ENCODE measurements around the gene U2AF2. TPM values are rescaled to one million over a fixed set of nuclear protein-coding genes. Genes with fewer than 3 reads are reported as not detected.

The U2AF2 gene
- polyA plus RNA-seq, 1 donor (not counting 4 experiments of a cell fraction or from before 2014, with no cell fraction given) = 109 TPM

GRCh38 chr19:55643887-55644176, 11.0 kb upstream of the U2AF2 start:
- Histone ChIP-seq H3K9ac (ENCODE audit: control insufficient read depth, extremely low read depth, insufficient read depth, low read length) (peak overlapping the region; percentile 88), H2AFZ (ENCODE audit: control insufficient read depth, low read length) (no peak overlapping the region), H3K4me1 (ENCODE audit: control insufficient read depth, extremely low read depth, insufficient read depth, low read length) (peaks cover 41% of the 10 kb centered on the region), H3K36me3 (ENCODE audit: control insufficient read depth in 2 of 2, extremely low read depth in 1 of 2, insufficient read depth in 2 of 2, low read length in 2 of 2) (peaks cover 8 to 14% of the 10 kb centered on the region in 2 experiments), H3K9me3 (ENCODE audit: control insufficient read depth, low read depth, low read length) (no peaks in the 10 kb centered on the region), H3K4me2 (ENCODE audit: control insufficient read depth, extremely low read depth, insufficient read depth, low read depth, low read length) (peak overlapping the region; percentile 90), H4K20me1 (ENCODE audit: control insufficient read depth, extremely low read depth, insufficient read depth, low read length) (no peaks in the 10 kb centered on the region), H3K9me1 (ENCODE audit: control insufficient read depth, extremely low read depth, insufficient read depth, low read length) (no peaks in the 10 kb centered on the region), H3K79me2 (ENCODE audit: control insufficient read depth, insufficient read depth, low read length) (peaks cover 34% of the 10 kb centered on the region), H3K4me3 (ENCODE audit: control insufficient read depth in 2 of 3, extremely low read depth in 1 of 3, insufficient read depth in 2 of 3, low read depth in 1 of 3, low read length in 3 of 3) (peak overlapping the region; percentile 74 to 92 (median 90)), H3K27me3 (ENCODE audit: control insufficient read depth, extremely low read depth, insufficient read depth, low read length) (no peaks in the 10 kb centered on the region), H3K27ac (ENCODE audit: control insufficient read depth, insufficient read depth, low read length) (peak overlapping the region; percentile 64)
- TF ChIP-seq EZH2 (IDR thresholded peaks at IDR 0.05; ENCODE audit: low read length) (no peak), CTCF (optimal IDR thresholded peaks at IDR 0.05 in 1 of 3, IDR thresholded peaks at IDR 0.05 in 1 of 3, conservative IDR thresholded peaks at IDR 0.05 in 1 of 3; ENCODE audit: extremely low read depth in 1 of 3, insufficient read depth in 2 of 3, low read length in 3 of 3) (no peak)
- dilution Hi-C loops (cut with MboI; ENCODE audit: extremely low pct_ligation_motif_present, low sequenced_read_pairs) = no loop called here
- DNase-seq (ENCODE audit: low read depth, low spot score) = no peak
- FAIRE-seq = no peak

DNA sequence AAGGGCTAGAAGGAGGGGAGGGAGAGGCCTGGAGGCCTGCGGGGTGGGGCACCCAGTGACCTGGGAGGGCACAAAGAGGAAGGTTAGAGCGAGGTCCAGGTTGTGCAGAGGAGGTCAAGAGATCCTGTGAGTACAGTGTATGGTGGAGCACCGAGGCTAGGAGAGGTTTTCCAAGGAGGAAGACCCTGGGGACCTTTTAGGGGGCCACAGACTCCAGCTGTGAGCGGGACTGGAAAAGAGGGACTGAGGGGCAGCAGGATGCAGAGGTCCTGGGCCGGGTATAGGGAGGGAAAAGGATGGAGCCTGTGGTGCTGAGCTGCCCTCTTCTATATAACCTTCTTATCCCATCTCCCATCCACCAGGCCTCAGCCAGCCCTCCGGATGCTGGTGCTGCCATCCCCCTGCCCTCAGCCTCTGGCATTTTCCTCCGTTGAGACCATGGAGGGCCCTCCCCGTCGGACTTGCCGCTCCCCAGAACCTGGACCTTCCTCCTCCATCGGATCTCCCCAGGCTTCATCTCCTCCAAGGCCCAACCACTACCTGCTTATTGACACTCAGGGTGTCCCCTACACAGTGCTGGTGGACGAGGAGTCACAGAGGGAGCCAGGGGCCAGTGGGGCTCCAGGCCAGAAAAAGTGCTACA, 10.5 kb upstream of the U2AF2 start:
- dilution Hi-C loops (cut with MboI; ENCODE audit: extremely low pct_ligation_motif_present, low sequenced_read_pairs) = no loop called here
- Histone ChIP-seq H3K9ac (ENCODE audit: control insufficient read depth, extremely low read depth, insufficient read depth, low read length) (peak overlapping the region; percentile 88), H3K4me3 (ENCODE audit: control insufficient read depth in 2 of 3, extremely low read depth in 1 of 3, insufficient read depth in 2 of 3, low read depth in 1 of 3, low read length in 3 of 3) (peak overlapping the region; percentile 74 to 92 (median 90)), H3K79me2 (ENCODE audit: control insufficient read depth, insufficient read depth, low read length) (peaks cover 34% of the 10 kb centered on the region), H3K9me3 (ENCODE audit: control insufficient read depth, low read depth, low read length) (no peaks in the 10 kb centered on the region), H3K27me3 (ENCODE audit: control insufficient read depth, extremely low read depth, insufficient read depth, low read length) (no peaks in the 10 kb centered on the region), H3K36me3 (ENCODE audit: control insufficient read depth in 2 of 2, extremely low read depth in 1 of 2, insufficient read depth in 2 of 2, low read length in 2 of 2) (peaks cover 8 to 14% of the 10 kb centered on the region in 2 experiments), H3K27ac (ENCODE audit: control insufficient read depth, insufficient read depth, low read length) (peak overlapping the region; percentile 64), H3K4me2 (ENCODE audit: control insufficient read depth, extremely low read depth, insufficient read depth, low read depth, low read length) (peak overlapping the region; percentile 90), H3K9me1 (ENCODE audit: control insufficient read depth, extremely low read depth, insufficient read depth, low read length) (no peaks in the 10 kb centered on the region), H3K4me1 (ENCODE audit: control insufficient read depth, extremely low read depth, insufficient read depth, low read length) (peaks cover 41% of the 10 kb centered on the region), H2AFZ (ENCODE audit: control insufficient read depth, low read length) (no peak overlapping the region), H4K20me1 (ENCODE audit: control insufficient read depth, extremely low read depth, insufficient read depth, low read length) (no peaks in the 10 kb centered on the region)
- DNase-seq (ENCODE audit: low read depth, low spot score) (no peak), FAIRE-seq (no peak)
- TF ChIP-seq CTCF (optimal IDR thresholded peaks at IDR 0.05 in 1 of 3, IDR thresholded peaks at IDR 0.05 in 1 of 3, conservative IDR thresholded peaks at IDR 0.05 in 1 of 3; ENCODE audit: extremely low read depth in 1 of 3, insufficient read depth in 2 of 3, low read length in 3 of 3) (no peak), EZH2 (IDR thresholded peaks at IDR 0.05; ENCODE audit: low read length) (no peak)

Data from keratinocyte (primary cell).